H1 (cell line): ENCODE data around the gene ASPG. TPM values are rescaled to one million over a fixed set of nuclear protein-coding genes. Genes with fewer than 3 reads are reported as not detected.

Source experiments
- CTCF ChIA-PET: fragments of 300-600 bp; sonication (Branson Sonifier 250); formaldehyde crosslinking; loops from one replicate; lab custom pipeline; 2021; ENCODE audit not compliant: partially characterized antibody; lab: Charles Lee
- POLR2A ChIA-PET: fragments of 300-600 bp; sonication (Branson Sonifier 250); formaldehyde crosslinking; loops from one replicate; lab custom pipeline; 2021; ENCODE audit warnings: inconsistent platforms; ENCODE audit not compliant: partially characterized antibody; lab: Charles Lee
- DNase-seq, 2 experiments: peaks; one replicate each; pipeline versions ENCODE4 v3.0.0 to v3.0.0-alpha.2; 2010 to 2022; ENCODE audit warnings: low spot score in 2 of 2, low read depth in 1 of 2, mixed read lengths in 1 of 2
- FAIRE-seq: peaks from 2 replicates; lab custom pipeline; 2011; peaks lifted over from hg19 to GRCh38; lab: Jason Lieb, UNC
- H2AFZ ChIP-seq: 2 replicates; pipeline ENCODE4 v1.8.1; 2012; ENCODE audit warnings: low read length, inconsistent platforms
- H2AK5ac ChIP-seq: 2 replicates; pipeline ENCODE4 v1.6.1; 2013; ENCODE audit warnings: low read depth, low read length
- H2BK120ac ChIP-seq: replicated peaks from 2 replicates; pipeline ENCODE3; 2013; ENCODE audit warnings: low read depth, low read length, inconsistent platforms
- H2BK12ac ChIP-seq: 2 replicates; pipeline ENCODE4 v1.6.1; 2013; ENCODE audit warnings: low read depth, low read length
- H2BK15ac ChIP-seq: 2 replicates; pipeline ENCODE4 v1.6.1; 2013; ENCODE audit warnings: low read length
- H2BK20ac ChIP-seq: 2 replicates; pipeline ENCODE4 v1.6.1; 2013; ENCODE audit warnings: low read length
- H2BK5ac ChIP-seq: 2 replicates; pipeline ENCODE4 v1.6.1; 2013; ENCODE audit warnings: low read depth, low read length
- H3K14ac ChIP-seq: 2 replicates; pipeline ENCODE4 v1.6.1; 2013; ENCODE audit warnings: inconsistent platforms; ENCODE audit not compliant: insufficient read length
- H3K18ac ChIP-seq: 2 replicates; pipeline ENCODE4 v1.6.1; 2013; ENCODE audit warnings: low read length; ENCODE audit errors: extremely low read depth
- H3K23ac ChIP-seq: 2 replicates; pipeline ENCODE4 v1.6.1; 2013; ENCODE audit warnings: inconsistent platforms; ENCODE audit not compliant: insufficient read length
- H3K23me2 ChIP-seq: 2 replicates; pipeline ENCODE4 v1.6.1; 2013; ENCODE audit warnings: low read depth, low read length
- H3K27ac ChIP-seq: 2 replicates; pipeline ENCODE4 v1.6.1; 2011; ENCODE audit warnings: low read depth, low read length, inconsistent platforms
- H3K27me3 ChIP-seq, 4 experiments: replicated peaks in 1 of 4; 1 replicate in 1 of 4; 2 replicates in 3 of 4; pipeline versions ENCODE4 v1.6.1 to v1.8.1; 2011 to 2013; ENCODE audit warnings: low read length in 3 of 4, mild to moderate bottlenecking in 3 of 4, inconsistent platforms in 2 of 4, mixed read lengths in 2 of 4, moderate library complexity in 1 of 4; ENCODE audit not compliant: control insufficient read depth in 3 of 4, insufficient read depth in 3 of 4; ENCODE audit errors: extremely low read depth in 1 of 4
- H3K36me3 ChIP-seq, 4 experiments: 2 replicates each; pipeline versions ENCODE4 v1.6.1 to v1.8.1; 2011 to 2013; ENCODE audit warnings: mild to moderate bottlenecking in 4 of 4, low read length in 3 of 4, moderate library complexity in 2 of 4, control low read depth in 1 of 4, inconsistent platforms in 1 of 4; ENCODE audit not compliant: insufficient read depth in 4 of 4, control insufficient read depth in 2 of 4
- H3K4ac ChIP-seq: replicated peaks from 2 replicates; pipeline ENCODE3; 2013; ENCODE audit warnings: low read length, low read depth, mixed read lengths, inconsistent platforms; ENCODE audit not compliant: insufficient read length
- H3K4me1 ChIP-seq, 4 experiments: replicated peaks in 1 of 4; 1 replicate in 1 of 4; 2 replicates in 3 of 4; pipeline versions ENCODE4 v1.6.1 to v1.8.1; 2011 to 2013; ENCODE audit warnings: low read length in 3 of 4, inconsistent platforms in 2 of 4, mixed read lengths in 1 of 4; ENCODE audit not compliant: insufficient read depth in 4 of 4, control insufficient read depth in 3 of 4
- H3K4me2 ChIP-seq, 2 experiments: 2 replicates each; pipeline versions ENCODE4 v1.6.1 to v1.8.1; 2011 to 2013; ENCODE audit warnings: low read depth in 2 of 2, low read length in 2 of 2, control low read depth in 1 of 2, inconsistent platforms in 1 of 2, mild to moderate bottlenecking in 1 of 2; ENCODE audit not compliant: insufficient read depth in 1 of 2
- H3K4me3 ChIP-seq, 4 experiments: fragments of 200-600, 300-600 bp in 1 of 4; sonication (generic), shearing (Covaris generic), sonication (Bioruptor Twin) in 1 of 4; 2 replicates each; pipeline versions ENCODE4 v1.5.1 to v1.8.1; 2011 to 2016; ENCODE audit warnings: low read length in 4 of 4, low read depth in 3 of 4, control low read depth in 2 of 4, inconsistent platforms in 2 of 4, mild to moderate bottlenecking in 2 of 4, mixed read lengths in 1 of 4, moderate library complexity in 1 of 4; ENCODE audit not compliant: insufficient read depth in 2 of 4; ENCODE audit errors: extremely low read depth in 1 of 4
- H3K56ac ChIP-seq: replicated peaks from 2 replicates; pipeline ENCODE3; 2013; ENCODE audit warnings: low read depth, mild to moderate bottlenecking, mixed read lengths, low read length, inconsistent platforms; ENCODE audit not compliant: insufficient read length
- H3K79me1 ChIP-seq: 2 replicates; pipeline ENCODE4 v1.6.1; 2013; ENCODE audit warnings: low read depth, low read length, control low read depth
- H3K79me2 ChIP-seq, 2 experiments: 2 replicates each; pipeline versions ENCODE4 v1.6.1 to v1.8.1; 2012 to 2013; ENCODE audit warnings: low read length in 2 of 2, mild to moderate bottlenecking in 2 of 2, inconsistent platforms in 1 of 2; ENCODE audit not compliant: insufficient read depth in 2 of 2, control insufficient read depth in 1 of 2
- H3K9ac ChIP-seq, 4 experiments: replicated peaks in 1 of 4; 1 replicate in 1 of 4; 2 replicates in 3 of 4; pipeline versions ENCODE4 v1.6.1 to v1.8.1; 2011 to 2013; ENCODE audit warnings: low read depth in 3 of 4, low read length in 3 of 4, control low read depth in 2 of 4, mild to moderate bottlenecking in 2 of 4, moderate library complexity in 2 of 4, inconsistent platforms in 1 of 4; ENCODE audit errors: extremely low read depth in 1 of 4
- H3K9me3 ChIP-seq, 2 experiments: 2 replicates each; pipeline versions ENCODE4 v1.6.1 to v1.8.1; 2012 to 2013; ENCODE audit warnings: mild to moderate bottlenecking in 2 of 2, moderate library complexity in 2 of 2, control low read depth in 1 of 2, inconsistent platforms in 1 of 2, low read depth in 1 of 2, low read length in 1 of 2, mixed read lengths in 1 of 2; ENCODE audit not compliant: insufficient read depth in 2 of 2
- H4K20me1 ChIP-seq, 2 experiments: replicated peaks in 1 of 2; 2 replicates each; pipeline versions ENCODE3 to v1.8.1; 2011 to 2013; ENCODE audit warnings: inconsistent platforms in 2 of 2, low read length in 2 of 2, mild to moderate bottlenecking in 1 of 2; ENCODE audit not compliant: insufficient read depth in 2 of 2, control insufficient read depth in 1 of 2
- H4K5ac ChIP-seq: 2 replicates; pipeline ENCODE4 v1.6.1; 2013; ENCODE audit warnings: low read length, low read depth, mixed read lengths, inconsistent platforms; ENCODE audit not compliant: insufficient read length
- H4K8ac ChIP-seq: 2 replicates; pipeline ENCODE4 v1.8.0; 2013; ENCODE audit warnings: mild to moderate bottlenecking, moderate library complexity, low read length, inconsistent platforms; ENCODE audit not compliant: insufficient read depth; ENCODE audit errors: extremely low read depth
- H4K91ac ChIP-seq: replicated peaks from 2 replicates; pipeline ENCODE3; 2013; ENCODE audit warnings: low read length, mixed read lengths, inconsistent platforms; ENCODE audit not compliant: insufficient read length
- CHD1 ChIP-seq: IDR thresholded peaks from 2 replicates; pipeline ENCODE4 v1.6.1; 2012; ENCODE audit warnings: low read depth, low read length, improper control_type of control experiment
- EGR1 ChIP-seq: IDR thresholded peaks from 2 replicates; pipeline ENCODE4 v1.6.1; 2011; ENCODE audit warnings: low read depth, low read length, borderline replicate concordance
- NANOG ChIP-seq: IDR thresholded peaks from 2 replicates; pipeline ENCODE4 v1.6.1; 2011; ENCODE audit warnings: low read length, low read depth, mild to moderate bottlenecking, inconsistent platforms; ENCODE audit not compliant: insufficient read depth, poor library complexity, severe bottlenecking
- SP1 ChIP-seq: IDR thresholded peaks from 2 replicates; pipeline ENCODE4 v1.6.1; 2011; ENCODE audit warnings: low read depth, low read length
- WGBS, 2 experiments: shearing (Covaris generic) in 1 of 2; methylation state at CpG; one replicate each; pipeline versions ENCODE4 v1.1.6 to v1.1.7; 2013 to 2015; ENCODE audit warnings: low lambda C conversion rate in 2 of 2, mixed read lengths in 2 of 2, inconsistent platforms in 1 of 2, low coverage in 1 of 2, missing lambda C conversion rate in 1 of 2; ENCODE audit not compliant: insufficient replicate concordance in 2 of 2, insufficient coverage in 1 of 2, insufficient read length in 1 of 2; ENCODE audit errors: extremely low coverage in 1 of 2, missing lambda C conversion rate in 1 of 2; 5-methylcytosine and 5-hydroxymethylcytosine counted together
- polyA plus RNA-seq, 7 experiments: library from polyadenylated mRNA; depleted of rRNA in 3 of 7; stranded (reverse) in 5 of 7; unstranded in 2 of 7; fragments of >200 nt in 5 of 7; fragments of 200-250 nt in 2 of 7; gene quantifications; 1 replicate in 5 of 7; 2 replicates in 1 of 7; 4 replicates in 1 of 7; pipeline versions ENCODE4 v1.2.1 to v1.2.3, GENCODE V29; 2011 to 2013; ENCODE audit warnings: missing spikeins in 2 of 7, mixed read lengths in 2 of 7
- total RNA-seq: library from RNA; stranded (reverse); fragmentation: NEBNext Ultra II Directional; extraction: Animal tissue kit (Norgen Biotek cat#: 25700); gene quantifications from 2 replicates; pipeline ENCODE4 v1.2.1, GENCODE V29; 2021
- TF ChIP-seq, protein P1 (sequence below), 3 experiments: IDR thresholded peaks; 1 replicate in 2 of 3; 2 replicates in 1 of 3; pipeline versions ENCODE4 v1.5.1 to v1.6.1; 2011; ENCODE audit warnings: low read length in 3 of 3, mild to moderate bottlenecking in 3 of 3, inconsistent platforms in 2 of 3, low read depth in 1 of 3, moderate library complexity in 1 of 3; ENCODE audit not compliant: insufficient read depth in 1 of 3; ENCODE audit errors: control extremely low read depth in 1 of 3

ASPG gene
- total and polyA plus RNA-seq, 2 of the 8 experiments (the other 6 are each of a cell fraction or from before 2014, with no cell fraction given) = 0.34 to 0.59 TPM

- Histone ChIP-seq H2BK120ac (no peak overlapping the region), H2BK15ac (no peak overlapping the region), H3K23ac (no peak overlapping the region), H3K27me3 (no peaks in the 10 kb centered on the region), H3K4ac (no peak overlapping the region), H2AFZ (no peak overlapping the region), H3K4me2 (no peak overlapping the region), H3K79me1 (no peaks in the 10 kb centered on the region), H3K23me2 (no peaks in the 10 kb centered on the region), H3K4me1 (peaks cover 0 to 2% (median 0%) of the 10 kb centered on the region in 4 experiments; a peak in 2 of 7 replicates), H4K5ac (no peak overlapping the region), H4K20me1 (no peaks in the 10 kb centered on the region), H3K9me3 (no peaks in the 10 kb centered on the region), H3K79me2 (no peaks in the 10 kb centered on the region), H3K9ac (no peak overlapping the region), H3K4me3 (no peak overlapping the region), H2AK5ac (no peak overlapping the region), H3K56ac (no peak overlapping the region), H3K14ac (no peak overlapping the region), H3K27ac (no peak overlapping the region), H3K36me3 (no peaks in the 10 kb centered on the region), H3K18ac (no peak overlapping the region), H2BK20ac (no peak overlapping the region), H4K91ac (no peak overlapping the region), H2BK5ac (no peak overlapping the region), H4K8ac (no peak overlapping the region), H2BK12ac (no peak overlapping the region)
- no peak for FAIRE-seq
- 84% methylated on average over 6 of the region's 6 CpGs; no CpG with 5 or more reads in 1 of the 2 experiments for WGBS, 2 experiments
- CTCF ChIA-PET = interaction anchor here (0.9 to 1.3 kb wide), 2 partner anchors 8 to 15 kb away, joined by 3 to 4 read pairs; no protein-coding TSS in a partner anchor
- no peak for DNase-seq
- no peak for TF ChIP-seq EGR1
- no peak for TF ChIP-seq CHD1
- TF ChIP-seq, protein P1, sequence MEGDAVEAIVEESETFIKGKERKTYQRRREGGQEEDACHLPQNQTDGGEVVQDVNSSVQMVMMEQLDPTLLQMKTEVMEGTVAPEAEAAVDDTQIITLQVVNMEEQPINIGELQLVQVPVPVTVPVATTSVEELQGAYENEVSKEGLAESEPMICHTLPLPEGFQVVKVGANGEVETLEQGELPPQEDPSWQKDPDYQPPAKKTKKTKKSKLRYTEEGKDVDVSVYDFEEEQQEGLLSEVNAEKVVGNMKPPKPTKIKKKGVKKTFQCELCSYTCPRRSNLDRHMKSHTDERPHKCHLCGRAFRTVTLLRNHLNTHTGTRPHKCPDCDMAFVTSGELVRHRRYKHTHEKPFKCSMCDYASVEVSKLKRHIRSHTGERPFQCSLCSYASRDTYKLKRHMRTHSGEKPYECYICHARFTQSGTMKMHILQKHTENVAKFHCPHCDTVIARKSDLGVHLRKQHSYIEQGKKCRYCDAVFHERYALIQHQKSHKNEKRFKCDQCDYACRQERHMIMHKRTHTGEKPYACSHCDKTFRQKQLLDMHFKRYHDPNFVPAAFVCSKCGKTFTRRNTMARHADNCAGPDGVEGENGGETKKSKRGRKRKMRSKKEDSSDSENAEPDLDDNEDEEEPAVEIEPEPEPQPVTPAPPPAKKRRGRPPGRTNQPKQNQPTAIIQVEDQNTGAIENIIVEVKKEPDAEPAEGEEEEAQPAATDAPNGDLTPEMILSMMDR (IDR thresholded peaks at IDR 0.05; ENCODE audit: control extremely low read depth in 1 of 3, insufficient read depth in 1 of 3, low read depth in 1 of 3, low read length in 3 of 3) = no peak
- TF ChIP-seq NANOG = no peak
- no peak for TF ChIP-seq SP1
- POLR2A ChIA-PET = no interaction called here
These were observed 43.9 kb upstream of the ASPG start for GRCh38 chr14:104041430-104042104.
